GM12892 (cell line): ENCODE data around the gene TAOK3.

Experiments
- POLR2A ChIP-seq: IDR thresholded peaks from 2 replicates; pipeline ENCODE4 v1.6.1; 2011; ENCODE audit warnings: low read depth, low read length, control low read depth
- POLR2AphosphoS5 ChIP-seq: IDR thresholded peaks from 2 replicates; pipeline ENCODE4 v1.6.1; 2011; ENCODE audit warnings: low read depth, low read length, control low read depth
- TAF1 ChIP-seq: IDR thresholded peaks from 2 replicates; pipeline ENCODE4 v1.6.1; 2011; ENCODE audit warnings: low read depth, mild to moderate bottlenecking, control low read depth, low read length, borderline replicate concordance

- TF ChIP-seq POLR2AphosphoS5 = no peak
- no peak for TF ChIP-seq POLR2A
- no peak for TF ChIP-seq TAF1
Observed at GRCh38 chr12:118124333-118124874, 248.3 kb downstream of the TAOK3 start.
